Left lung (tissue), 10 donors: Measurements from ENCODE around the gene NRG3. TPM values are rescaled to one million over a fixed set of nuclear protein-coding genes. Genes with fewer than 3 reads are reported as not detected.

Experiments
- ATAC-seq: fragments of 200-7000 bp; cut with Tn5 transposase; one replicate; pipeline ENCODE4 v1.9.1; 2020; ENCODE audit warnings: moderate library complexity
- DNase-seq, 4 donors: peaks; one replicate each; pipeline ENCODE4 v3.0.0-alpha.2; 2013 to 2020
- H3K27ac ChIP-seq, 2 donors: fragments of 200-600 bp; sonication (generic) in 1 of 2; one replicate each; pipeline versions ENCODE4 v1.5.0 to v1.8.0; 2020 to 2021
- H3K27me3 ChIP-seq, 2 donors: fragments of 200-600 bp; sonication (generic) in 1 of 2; one replicate each; pipeline versions ENCODE4 v1.5.0 to v1.8.0; 2020 to 2021
- H3K36me3 ChIP-seq, 2 donors: fragments of 200-600 bp; sonication (generic) in 1 of 2; one replicate each; pipeline versions ENCODE4 v1.5.0 to v1.8.0; 2020 to 2021
- H3K4me1 ChIP-seq, 2 donors: fragments of 200-600 bp; one replicate each; pipeline ENCODE4 v1.8.0; 2021
- H3K4me3 ChIP-seq, 2 donors: fragments of 200-600 bp; sonication (generic) in 1 of 2; one replicate each; pipeline versions ENCODE4 v1.5.0 to v1.8.0; 2020 to 2021; ENCODE audit warnings: mild to moderate bottlenecking in 1 of 2
- H3K9me3 ChIP-seq, 2 donors: fragments of 200-600 bp; sonication (generic) in 1 of 2; one replicate each; pipeline versions ENCODE4 v1.5.0 to v1.8.0; 2020 to 2021
- CTCF ChIP-seq, 2 donors: fragments of 200-600 bp; sonication (generic) in 1 of 2; IDR thresholded peaks; one replicate each; pipeline versions ENCODE4 v1.5.0 to v1.8.0; 2021; ENCODE audit warnings: antibody characterized with exemption in 2 of 2
- intact Hi-C, 2 donors: fragments of 100-400 bp; cut with DNase I; formaldehyde crosslinking; loops; one replicate each; pipeline versions ENCODE4 v1.11.2 to v1.14.2; 2022
- polyA plus RNA-seq, 6 donors: library from polyadenylated mRNA; unstranded; fragments of 120-200 nt; gene quantifications; one replicate each; pipeline ENCODE4 v1.2.1, GENCODE V29; 2013; ENCODE audit not compliant: insufficient read length in 6 of 6
- total RNA-seq, 2 donors: library from RNA; stranded (reverse); fragmentation: NEBNext Ultra II Directional; extraction: Animal tissue kit (Norgen Biotek cat#: 25700); gene quantifications; one replicate each; pipeline ENCODE4 v1.2.1, GENCODE V29; 2021
- donor health status: DM: no; HTN: yes; CAD: no.
- donor health status: DM: no; HTN: no; CAD: no.

Gene NRG3
- total and polyA plus RNA-seq, 8 donors, result 1.0 to 1.7 (median 1.1) TPM

- no peak for TF ChIP-seq CTCF (IDR thresholded peaks at IDR 0.05)
- DNase-seq, result peak in 2 of 4 donors; percentile 4 to 15
- Histone ChIP-seq H3K4me1 (no peaks in the 10 kb centered on the region), H3K27me3 (no peaks in the 10 kb centered on the region), H3K27ac (no peak overlapping the region), H3K4me3 (no peak overlapping the region), H3K9me3 (peaks cover 0 to 29% of the 10 kb centered on the region in 2 donors), H3K36me3 (no peaks in the 10 kb centered on the region)
- ATAC-seq, result no peak
- intact Hi-C loops, result no loop called here
Observed at GRCh38 chr10:81978238-81978637, 103.2 kb downstream of the NRG3 start.

GRCh38 chr10:81981724-81982123, 106.7 kb downstream of the NRG3 start:
- Histone ChIP-seq H3K4me3 (no peak overlapping the region), H3K4me1 (no peaks in the 10 kb centered on the region), H3K36me3 (no peaks in the 10 kb centered on the region), H3K9me3 (peaks cover 0 to 3% of the 10 kb centered on the region in 2 donors), H3K27me3 (no peaks in the 10 kb centered on the region), H3K27ac (no peak overlapping the region)
- no peak for ATAC-seq
- intact Hi-C loops, result no loop called here
- no peak for DNase-seq
- TF ChIP-seq CTCF (IDR thresholded peaks at IDR 0.05), result no peak

GRCh38 chr10:81984428-81984827, 109.4 kb downstream of the NRG3 start:
- no peak for DNase-seq
- intact Hi-C loops, result no loop called here
- TF ChIP-seq CTCF (IDR thresholded peaks at IDR 0.05), result no peak
- no peaks in the 10 kb centered on the region for H3K9me3 ChIP-seq
- no peak for ATAC-seq
- no peak overlapping the region for H3K4me3 ChIP-seq
- H3K4me1 ChIP-seq, result no peaks in the 10 kb centered on the region
- H3K36me3 ChIP-seq, result no peaks in the 10 kb centered on the region
- no peak overlapping the region for H3K27ac ChIP-seq
- no peaks in the 10 kb centered on the region for H3K27me3 ChIP-seq

- intact Hi-C loops, result no loop called here
- DNase-seq (no peak), ATAC-seq (no peak)
- Histone ChIP-seq H3K4me3 (no peak overlapping the region), H3K9me3 (no peaks in the 10 kb centered on the region), H3K27ac (no peak overlapping the region), H3K27me3 (no peaks in the 10 kb centered on the region), H3K36me3 (no peaks in the 10 kb centered on the region), H3K4me1 (no peaks in the 10 kb centered on the region)
- no peak for TF ChIP-seq CTCF (IDR thresholded peaks at IDR 0.05)
Observed at GRCh38 chr10:81995254-81995653, 120.3 kb downstream of the NRG3 start.

GRCh38 chr10:81996927-81997326, 121.9 kb downstream of the NRG3 start:
- no peak for TF ChIP-seq CTCF (IDR thresholded peaks at IDR 0.05)
- Histone ChIP-seq H3K4me3 (no peak overlapping the region), H3K36me3 (no peaks in the 10 kb centered on the region), H3K9me3 (no peaks in the 10 kb centered on the region), H3K27me3 (no peaks in the 10 kb centered on the region), H3K4me1 (no peaks in the 10 kb centered on the region), H3K27ac (no peak overlapping the region)
- DNase-seq (no peak), ATAC-seq (no peak)
- intact Hi-C loops, result no loop called here
